ENCODE results near the gene PAH.

Gene PAH

GRCh38 chr12:102917026-102917787, at the start of gene PAH:
Gene PAH, minus strand, starts transcription at chr12:102917244. Its CDS starts 114 bp downstream, at chr12:102917130.
- no peak for DNase-seq (ENCODE audit: low spot score)

GRCh38 chr12:102966200-102966863, 49.3 kb upstream of the PAH start:
- DNase-seq (ENCODE audit: low spot score) = no peak

GRCh38 chr12:102965281-102966155, 48.5 kb upstream of the PAH start:
- DNase-seq (ENCODE audit: low spot score) = no peak

DNA sequence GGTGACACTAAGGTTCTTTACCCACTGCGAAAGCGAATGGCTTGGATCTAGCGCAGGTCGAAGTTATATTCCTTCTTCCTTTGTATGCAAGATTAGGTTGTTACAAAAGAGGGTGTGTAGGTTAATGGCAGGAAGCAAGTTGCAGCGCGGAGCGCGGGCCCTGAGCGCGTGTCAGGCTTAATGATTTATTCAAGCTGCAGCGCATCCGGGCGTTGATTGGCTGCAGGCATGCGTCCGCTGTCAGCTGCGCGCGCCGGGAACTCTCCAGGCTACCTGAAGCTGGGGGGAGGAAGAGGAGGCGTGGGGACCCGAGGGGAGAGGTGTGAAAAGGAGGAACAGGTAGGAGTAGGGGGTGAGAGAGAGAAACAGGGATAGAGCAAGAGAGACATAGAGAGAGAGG, 47.8 kb upstream of the PAH start:
- no peak for DNase-seq (ENCODE audit: low spot score)

DNA sequence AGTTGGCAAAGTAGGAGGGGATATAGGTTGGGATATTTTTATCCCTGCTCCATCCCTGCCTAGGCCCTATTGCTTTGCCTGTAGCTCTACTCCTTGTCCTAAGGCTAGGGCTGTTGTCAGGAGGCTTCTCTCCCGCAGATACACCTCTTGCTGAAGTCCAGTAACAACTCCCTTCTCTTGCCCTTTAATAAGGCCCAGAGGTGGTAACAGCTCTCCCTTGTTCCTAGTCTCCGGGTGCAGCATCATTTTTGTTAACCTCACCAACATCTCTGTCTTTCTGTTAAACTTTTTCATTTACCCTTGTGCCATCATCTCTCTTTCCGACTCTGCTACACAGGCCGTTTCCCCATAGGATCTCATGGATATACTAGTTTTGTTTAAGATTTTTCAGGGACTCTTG, 46.8 kb upstream of the PAH start:
- DNase-seq (ENCODE audit: low spot score) = no peak

GRCh38 chr12:102962986-102963385, 45.9 kb upstream of the PAH start:
- no peak for DNase-seq (ENCODE audit: low spot score)

- DNase-seq (ENCODE audit: low spot score) = no peak
Observed at GRCh38 chr12:102962532-102962931, 45.5 kb upstream of the PAH start.

- no peak for DNase-seq (ENCODE audit: low spot score)
Observed at GRCh38 chr12:102961466-102961855, 44.4 kb upstream of the PAH start.

DNA sequence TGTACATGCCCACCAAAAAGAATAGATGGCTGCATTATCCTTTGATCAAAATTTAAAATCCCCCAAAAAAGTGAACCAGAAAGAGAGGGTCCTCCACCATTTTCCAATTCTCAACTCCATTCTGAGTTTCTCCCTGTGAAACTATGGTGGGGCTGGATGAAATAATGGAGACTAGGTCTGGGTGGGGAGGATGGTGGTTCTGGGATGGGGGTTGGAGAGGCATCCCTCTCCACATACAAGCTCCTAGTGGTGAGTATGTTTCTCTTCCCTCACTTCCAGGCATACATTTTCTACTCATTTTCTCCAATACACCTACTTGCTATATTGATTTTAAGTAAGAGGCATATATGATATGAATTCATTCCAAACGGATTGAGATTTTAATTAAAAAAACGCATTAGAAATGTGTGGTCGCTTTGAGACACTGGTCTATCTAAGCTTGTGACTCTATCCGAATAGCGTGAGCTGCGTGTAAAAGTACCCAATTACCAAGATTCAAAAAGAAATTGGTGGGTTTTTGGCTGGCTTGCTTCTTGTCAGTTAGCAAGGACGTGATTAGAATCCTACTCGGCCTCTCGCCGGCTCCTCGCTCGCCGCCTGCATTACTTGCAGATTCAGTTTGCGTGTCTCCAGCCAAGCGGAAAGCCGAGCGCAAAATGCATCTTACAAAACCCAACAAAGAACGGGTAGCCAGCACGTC, 43.9 kb upstream of the PAH start:
- DNase-seq (ENCODE audit: low spot score) = no peak

GRCh38 chr12:102959391-102959790, 42.3 kb upstream of the PAH start:
- no peak for DNase-seq (ENCODE audit: low spot score)

DNA sequence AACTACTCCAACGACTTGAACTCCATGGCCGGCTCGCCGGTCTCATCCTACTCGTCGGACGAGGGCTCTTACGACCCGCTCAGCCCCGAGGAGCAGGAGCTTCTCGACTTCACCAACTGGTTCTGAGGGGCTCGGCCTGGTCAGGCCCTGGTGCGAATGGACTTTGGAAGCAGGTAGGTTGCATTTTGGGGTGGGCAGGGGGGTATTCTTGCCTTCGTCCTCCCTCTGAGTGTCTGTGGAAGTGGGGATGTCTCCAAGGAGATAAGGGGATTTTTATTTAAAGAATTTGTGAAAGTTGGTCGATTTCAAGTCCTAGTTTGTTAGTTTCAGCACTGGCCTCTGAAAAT, 41.8 kb upstream of the PAH start:
- no peak for DNase-seq (ENCODE audit: low spot score)

DNA sequence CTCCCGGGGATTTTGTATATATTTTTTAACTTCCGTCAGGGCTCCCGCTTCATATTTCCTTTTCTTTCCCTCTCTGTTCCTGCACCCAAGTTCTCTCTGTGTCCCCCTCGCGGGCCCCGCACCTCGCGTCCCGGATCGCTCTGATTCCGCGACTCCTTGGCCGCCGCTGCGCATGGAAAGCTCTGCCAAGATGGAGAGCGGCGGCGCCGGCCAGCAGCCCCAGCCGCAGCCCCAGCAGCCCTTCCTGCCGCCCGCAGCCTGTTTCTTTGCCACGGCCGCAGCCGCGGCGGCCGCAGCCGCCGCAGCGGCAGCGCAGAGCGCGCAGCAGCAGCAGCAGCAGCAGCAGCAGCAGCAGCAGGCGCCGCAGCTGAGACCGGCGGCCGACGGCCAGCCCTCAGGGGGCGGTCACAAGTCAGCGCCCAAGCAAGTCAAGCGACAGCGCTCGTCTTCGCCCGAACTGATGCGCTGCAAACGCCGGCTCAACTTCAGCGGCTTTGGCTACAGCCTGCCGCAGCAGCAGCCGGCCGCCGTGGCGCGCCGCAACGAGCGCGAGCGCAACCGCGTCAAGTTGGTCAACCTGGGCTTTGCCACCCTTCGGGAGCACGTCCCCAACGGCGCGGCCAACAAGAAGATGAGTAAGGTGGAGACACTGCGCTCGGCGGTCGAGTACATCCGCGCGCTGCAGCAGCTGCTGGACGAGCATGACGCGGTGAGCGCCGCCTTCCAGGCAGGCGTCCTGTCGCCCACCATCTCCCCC, 41.2 kb upstream of the PAH start:
- no peak for DNase-seq (ENCODE audit: low spot score)

DNA sequence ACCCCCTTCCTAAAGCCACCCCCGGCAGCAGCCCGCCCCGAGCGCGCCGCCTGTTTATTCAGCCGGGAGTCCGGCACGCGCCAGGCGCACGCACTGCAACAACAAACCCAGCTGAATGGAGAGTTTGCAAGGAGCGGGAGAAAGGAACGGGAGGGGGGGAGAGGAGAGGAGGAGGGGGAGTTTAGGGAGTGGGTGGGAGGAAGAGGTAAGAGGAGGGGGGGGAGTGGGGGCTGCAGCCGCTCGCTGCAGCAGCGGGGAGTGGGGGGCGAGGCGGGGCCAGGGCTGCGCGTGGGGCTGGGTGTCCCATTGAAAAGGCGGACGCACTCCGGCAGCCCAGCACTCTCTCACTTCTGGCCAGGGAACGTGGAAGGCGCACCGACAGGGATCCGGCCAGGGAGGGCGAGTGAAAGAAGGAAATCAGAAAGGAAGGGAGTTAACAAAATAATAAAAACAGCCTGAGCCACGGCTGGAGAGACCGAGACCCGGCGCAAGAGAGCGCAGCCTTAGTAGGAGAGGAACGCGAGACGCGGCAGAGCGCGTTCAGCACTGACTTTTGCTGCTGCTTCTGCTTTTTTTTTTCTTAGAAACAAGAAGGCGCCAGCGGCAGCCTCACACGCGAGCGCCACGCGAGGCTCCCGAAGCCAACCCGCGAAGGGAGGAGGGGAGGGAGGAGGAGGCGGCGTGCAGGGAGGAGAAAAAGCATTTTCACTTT, 40.5 kb upstream of the PAH start, which contains the start of gene ASCL1:
ASCL1 (plus strand) TSS at position 336 of the 712 bp plus-strand sequence. CDS start 571 bp downstream, outside the sequence.
- no peak for DNase-seq (ENCODE audit: low spot score)

- no peak for DNase-seq (ENCODE audit: low spot score)
Observed at GRCh38 chr12:102956738-102957327, 39.8 kb upstream of the PAH start.

GRCh38 chr12:102955926-102956737, 39.1 kb upstream of the PAH start:
- DNase-seq (ENCODE audit: low spot score) = no peak

- DNase-seq (ENCODE audit: low spot score) = no peak
Observed at GRCh38 chr12:102954134-102954533, 37.1 kb upstream of the PAH start.

- DNase-seq (ENCODE audit: low spot score) = no peak
Observed at GRCh38 chr12:102953221-102953620, 36.2 kb upstream of the PAH start.

DNA sequence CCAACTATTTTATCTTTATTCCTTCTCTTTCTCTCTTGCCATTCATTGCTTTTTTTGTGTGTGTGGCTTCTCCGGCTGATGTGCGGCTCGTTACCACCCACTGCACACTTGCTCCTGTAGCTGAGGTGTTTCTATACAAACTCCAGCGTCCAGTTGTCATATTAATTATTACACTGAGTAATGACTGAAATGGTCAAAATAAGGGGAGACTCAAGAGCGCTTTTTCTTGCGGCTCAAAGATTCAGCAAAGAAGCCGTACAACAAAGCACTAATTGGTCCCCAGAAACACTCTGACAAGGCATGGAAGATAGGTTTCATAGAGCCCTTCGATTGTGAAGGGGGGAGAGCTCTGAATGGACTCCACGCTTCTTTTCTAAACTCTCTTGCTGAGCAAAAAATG, 34.8 kb upstream of the PAH start:
- DNase-seq (ENCODE audit: low spot score) = no peak

GRCh38 chr12:102950950-102951619, 34.0 kb upstream of the PAH start:
- DNase-seq (ENCODE audit: low spot score) = no peak

All from hematopoietic multipotent progenitor cell treated with erythropoietin and hydrocortisone succinate and interleukin-3 and kit ligand, for 15 days (in vitro differentiated cells).